HG03575 (cell line): Measurements from ENCODE around the gene UBE2QL1.

Source experiments
- ATAC-seq: cut with Tn5 transposase; IDR thresholded peaks from one replicate; pipeline ENCODE4 v1.9.1; 2021; ENCODE audit not compliant: unreplicated experiment, insufficient number of reproducible peaks, low FRiP score; ENCODE audit errors: extremely low read depth

The UBE2QL1 gene

DNA sequence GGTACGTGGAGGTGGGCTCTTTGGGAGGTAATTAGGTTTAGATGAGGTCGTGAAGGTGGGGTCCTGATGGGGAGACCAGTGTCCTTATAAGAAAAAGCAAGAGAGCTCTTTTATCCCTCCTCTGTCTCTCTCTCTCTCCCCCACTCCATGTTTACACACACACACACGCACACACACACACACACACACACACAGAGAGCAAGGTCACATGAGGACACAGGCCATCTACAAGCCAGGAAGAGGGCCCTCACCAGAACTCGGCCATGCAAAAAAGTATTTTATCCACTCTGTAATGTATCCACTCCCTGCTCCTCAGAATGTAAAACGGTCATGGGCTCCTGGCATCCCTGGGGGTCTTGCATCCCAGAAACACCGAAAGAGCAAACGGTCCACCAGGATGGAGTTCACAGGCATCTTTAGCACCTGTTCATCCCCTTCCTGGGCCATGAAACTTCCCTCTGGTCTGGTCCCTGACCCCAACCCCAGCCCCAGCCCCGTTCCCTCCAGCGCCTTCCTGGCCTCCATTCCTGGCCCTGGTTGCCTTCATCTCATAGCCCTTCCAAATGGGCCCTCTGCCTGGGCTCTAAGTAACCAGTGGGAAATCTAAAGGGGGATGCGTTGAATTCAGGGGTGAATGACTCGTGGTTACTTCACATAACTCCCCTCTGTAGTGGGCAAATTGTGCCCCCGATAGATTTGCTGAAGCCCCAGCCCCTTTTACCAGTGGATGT, 95.3 kb downstream of the UBE2QL1 start:
- ATAC-seq = no peak
